ENCODE data around the gene MIA2.
A peak's percentile ranks its signal among the peaks of the same experiment; 100 is the strongest.
"Not testable (repeated sequence)": the region's sequence is repeated elsewhere in the genome, so short reads cannot be mapped to it uniquely, and the experiment has no call there.

MIA2 gene

GRCh38 chr14:39342768-39343167, 109.1 kb downstream of the MIA2 start:
- no peak for DNase-seq

GRCh38 chr14:39343614-39344013, 109.9 kb downstream of the MIA2 start:
- no peak for DNase-seq

DNA sequence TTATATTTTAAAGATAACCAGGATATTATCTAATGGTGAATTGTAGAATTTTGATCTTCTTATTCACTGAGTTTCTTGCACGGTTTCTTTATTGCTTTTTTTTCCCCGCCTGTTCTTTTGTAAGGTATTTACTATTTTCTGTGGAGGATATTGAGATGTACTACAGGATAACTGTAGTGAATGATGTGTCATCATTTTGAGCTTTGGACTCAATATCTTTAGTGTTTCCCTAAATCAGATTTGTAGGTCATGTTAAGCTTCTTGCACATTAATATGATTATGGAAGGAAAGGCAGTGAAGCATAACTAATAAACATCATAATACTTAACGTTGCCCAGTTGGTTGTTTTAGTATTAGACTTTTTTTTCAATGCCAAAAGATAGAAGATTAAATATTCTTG, 117.2 kb downstream of the MIA2 start:
- DNase-seq: no peak

GRCh38 chr14:39351708-39352107, 118.0 kb downstream of the MIA2 start:
- DNase-seq: no peak

- not testable (repeated sequence) for DNase-seq
These were observed 125.4 kb downstream of the MIA2 start for GRCh38 chr14:39359069-39359468.

- no peak for DNase-seq
These were observed 126.6 kb downstream of the MIA2 start for GRCh38 chr14:39360316-39360715.

- not testable (repeated sequence) for DNase-seq
These were observed 127.8 kb downstream of the MIA2 start for GRCh38 chr14:39361556-39361955.

DNA sequence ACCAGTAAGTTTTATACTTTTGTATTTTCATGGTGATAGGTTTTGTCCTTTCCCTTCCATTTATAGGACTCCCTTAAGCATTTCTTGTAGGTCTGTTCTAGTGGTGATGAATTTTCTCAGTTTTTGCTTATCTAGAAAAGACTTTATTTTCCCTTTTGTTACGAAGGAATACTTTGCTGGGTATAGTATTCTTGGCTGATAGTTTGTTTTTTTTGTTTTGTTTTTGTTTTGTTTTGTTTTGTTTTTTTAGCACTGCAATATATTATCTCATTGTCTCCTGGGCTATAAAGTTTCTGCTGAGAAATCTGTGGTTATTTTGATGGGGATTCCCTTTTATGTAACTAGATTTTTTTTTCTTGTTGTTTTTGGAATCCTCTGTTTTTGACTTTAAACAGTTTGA, 130.8 kb downstream of the MIA2 start:
- DNase-seq: no peak

DNA sequence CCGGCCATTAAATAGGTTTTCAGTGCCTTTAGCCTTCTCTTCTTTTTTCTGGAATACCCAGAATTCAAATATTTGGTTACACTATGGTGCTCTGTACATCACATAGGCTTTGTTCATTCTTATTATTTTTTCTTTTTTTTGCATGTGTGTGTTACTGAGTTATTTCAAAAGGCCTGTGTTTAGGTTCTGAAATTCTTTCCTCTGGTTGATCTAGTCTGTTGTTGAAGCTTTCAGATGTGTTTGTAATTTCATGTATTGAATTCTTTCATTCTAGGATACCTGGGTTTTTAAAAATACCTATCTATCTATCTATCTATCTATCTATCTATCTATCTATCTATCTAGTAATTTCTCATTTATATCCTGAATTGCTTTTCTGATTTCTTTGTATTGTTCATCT, 131.6 kb downstream of the MIA2 start:
- DNase-seq: no peak

DNA sequence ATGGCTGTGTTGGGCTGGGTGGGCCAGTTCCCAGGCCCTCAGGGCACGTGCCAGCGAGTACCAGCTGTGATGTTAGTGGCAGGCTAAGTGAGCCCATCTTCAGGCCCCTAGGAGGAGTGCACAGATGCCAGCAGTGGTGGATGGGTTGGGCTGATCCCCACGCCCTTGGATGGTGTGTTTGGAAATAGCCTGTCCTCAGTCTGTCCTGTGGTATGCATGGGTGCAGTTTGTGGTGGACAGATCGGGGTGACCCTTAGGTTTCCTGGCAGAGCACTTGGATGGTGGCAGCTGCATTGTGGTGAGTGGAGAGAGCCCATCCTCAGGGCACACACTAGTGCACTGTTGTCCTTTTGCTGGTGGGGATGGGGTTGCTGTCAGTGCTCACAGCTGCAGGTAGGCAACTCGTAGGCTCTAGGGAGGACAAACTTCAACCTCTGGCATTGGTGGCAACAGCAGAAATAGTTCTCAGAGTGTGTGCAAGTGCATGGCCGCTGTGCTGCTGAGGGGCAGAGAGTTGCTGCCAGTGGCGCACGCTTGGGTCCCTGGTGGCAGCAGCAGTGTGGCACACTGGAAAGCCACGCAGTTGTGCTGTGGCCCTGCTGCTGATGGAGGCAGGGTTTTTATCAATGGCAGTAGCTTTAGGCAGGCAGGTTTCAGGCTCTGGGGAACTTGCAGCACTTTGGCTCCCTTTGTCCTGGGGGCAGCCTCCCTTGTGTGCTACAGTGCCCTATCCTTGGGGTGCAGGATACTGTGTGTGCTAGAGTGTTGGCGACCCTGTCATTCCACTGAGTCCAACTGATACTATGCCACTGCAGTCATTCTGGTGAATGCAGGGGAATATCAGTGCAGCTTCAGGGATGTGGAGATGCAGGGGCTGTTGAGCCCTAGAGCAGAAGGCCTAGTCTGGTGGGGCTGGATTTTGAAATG, 133.0 kb downstream of the MIA2 start:
- no peak for DNase-seq

DNA sequence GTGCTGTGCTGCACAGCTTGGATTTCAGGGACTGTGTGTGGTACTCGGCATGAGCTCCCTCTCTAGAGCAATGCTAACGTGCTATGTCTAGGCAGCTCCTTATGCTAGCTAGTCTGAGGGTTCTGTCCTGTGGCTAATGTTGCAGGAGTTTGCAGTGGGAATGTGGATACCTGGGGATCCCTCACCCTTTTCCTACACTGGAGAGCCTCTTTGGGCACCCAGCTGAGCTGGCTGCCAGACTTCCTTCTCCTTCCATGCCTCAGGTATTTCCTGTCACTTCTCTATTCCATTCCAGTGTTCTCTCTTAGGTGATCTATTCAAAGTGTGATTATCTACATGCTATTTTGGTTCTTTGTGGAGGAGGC, 133.7 kb downstream of the MIA2 start:
- no peak for DNase-seq

GRCh38 chr14:39368261-39368959, 134.7 kb downstream of the MIA2 start:
- DNase-seq: peak; percentile 32 to 39 (median 34)

GRCh38 chr14:39369029-39369428, 135.3 kb downstream of the MIA2 start:
- no peak for DNase-seq

DNA sequence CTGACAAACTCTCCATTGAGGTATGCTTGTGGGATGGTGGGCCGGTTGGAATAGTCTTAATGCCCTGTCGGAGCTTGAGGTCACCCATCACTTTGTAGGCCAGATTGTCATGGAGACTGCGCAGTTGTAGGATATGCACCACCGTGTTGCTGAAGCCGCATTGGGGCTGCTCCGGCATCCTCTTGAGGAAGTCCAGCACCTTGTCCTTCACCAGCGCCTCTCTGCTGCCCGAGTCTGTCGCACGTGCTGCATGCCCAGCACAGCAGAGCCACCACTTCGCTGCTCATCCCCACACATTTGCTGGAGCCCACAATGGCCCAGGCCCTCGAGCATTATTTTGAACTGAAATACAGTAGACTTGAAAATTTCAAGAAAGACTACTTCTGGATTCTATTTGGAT, 136.7 kb downstream of the MIA2 start:
- DNase-seq: no peak

GRCh38 chr14:39372656-39373055, 138.9 kb downstream of the MIA2 start:
- no peak for DNase-seq

DNA sequence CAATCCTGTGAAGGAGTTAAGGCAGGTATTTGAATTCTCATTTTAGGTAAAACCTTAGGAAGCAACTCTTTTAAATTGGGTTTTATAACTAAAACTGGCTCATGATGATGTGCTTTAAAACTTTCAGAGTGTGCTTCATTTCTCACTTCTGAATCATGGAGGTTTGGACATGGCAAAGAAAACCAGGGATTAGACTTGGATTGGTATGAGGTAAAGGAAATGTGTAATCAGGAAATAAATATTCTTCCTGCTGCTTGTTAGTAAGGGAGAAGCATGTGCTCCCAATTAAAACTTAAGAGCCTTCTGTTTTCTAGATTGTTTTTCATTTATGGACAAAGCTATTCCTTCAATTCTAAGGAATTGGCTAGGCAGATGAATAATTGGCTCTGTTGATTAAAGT, 141.1 kb downstream of the MIA2 start:
- no peak for DNase-seq

GRCh38 chr14:39376667-39377403, 143.1 kb downstream of the MIA2 start:
- no peak for DNase-seq

DNA sequence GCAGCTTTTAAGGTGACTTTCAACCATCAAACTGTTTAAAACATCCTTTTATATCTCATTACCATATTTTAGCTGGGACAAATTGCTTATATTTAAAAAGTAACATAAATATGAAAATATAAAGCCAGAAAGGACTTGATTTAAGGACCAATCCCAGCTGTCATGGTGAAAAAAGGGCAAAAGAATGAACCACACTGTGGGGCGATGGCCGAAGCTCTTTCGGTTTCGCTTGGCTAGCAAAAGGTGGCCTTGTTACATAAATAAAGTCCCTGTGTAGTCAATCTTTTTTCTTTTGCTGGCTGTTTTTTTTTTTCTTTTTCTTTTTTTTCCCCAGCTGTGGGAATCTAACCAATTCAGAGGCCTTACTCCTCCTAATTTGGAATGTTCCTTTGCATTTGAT, 147.7 kb downstream of the MIA2 start:
- DNase-seq: no peak

GRCh38 chr14:39382463-39382862, 148.7 kb downstream of the MIA2 start:
- DNase-seq: no peak

DNA sequence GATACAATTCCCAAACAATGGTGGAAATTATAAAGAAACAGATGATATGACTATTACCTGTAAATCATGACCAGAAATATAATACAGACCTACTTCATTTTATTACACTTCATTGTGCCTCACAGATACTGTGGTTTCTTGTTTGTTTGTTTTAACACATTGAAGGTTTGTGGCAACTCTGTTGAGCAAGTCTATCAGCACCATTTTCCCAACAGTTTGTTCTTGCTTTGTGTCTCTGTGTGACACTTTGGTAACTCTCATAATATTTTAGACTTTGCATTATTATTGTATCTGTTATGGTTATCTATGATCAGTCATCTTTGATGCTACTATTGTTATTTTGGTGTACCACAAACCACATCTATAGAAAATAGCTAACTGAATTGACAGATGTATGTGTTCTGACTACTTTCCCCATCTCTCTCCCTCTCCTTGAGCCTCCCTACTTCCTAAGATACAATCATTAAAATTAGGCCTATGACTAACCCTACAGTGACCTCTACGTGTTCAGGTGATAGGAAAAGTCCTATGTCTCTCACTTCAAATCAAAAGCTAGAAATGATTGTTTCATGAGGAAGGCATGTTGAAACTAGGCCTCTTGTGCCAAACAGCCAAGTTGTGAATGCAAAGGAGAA, 149.4 kb downstream of the MIA2 start:
- DNase-seq: no peak

DNA sequence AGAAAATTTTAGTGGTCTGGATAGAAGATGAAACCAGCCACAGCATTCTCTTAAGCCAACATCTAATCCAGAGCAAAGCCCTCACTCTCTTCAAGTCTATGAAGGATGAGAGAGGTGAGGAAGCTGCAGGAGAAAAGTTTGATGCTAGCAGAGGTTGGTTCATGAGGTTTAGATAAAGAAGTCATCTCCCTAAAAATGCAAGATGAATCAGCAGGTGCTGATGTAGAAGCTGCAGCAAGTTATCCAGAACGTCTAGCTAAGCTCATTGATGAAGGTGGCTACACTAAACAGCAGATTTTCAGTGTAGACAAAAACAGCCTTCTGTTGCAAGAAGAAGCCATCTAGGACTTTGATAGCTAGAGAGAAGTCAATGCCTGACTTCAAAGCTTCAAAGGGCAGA, 150.0 kb downstream of the MIA2 start:
- DNase-seq: no peak

DNA sequence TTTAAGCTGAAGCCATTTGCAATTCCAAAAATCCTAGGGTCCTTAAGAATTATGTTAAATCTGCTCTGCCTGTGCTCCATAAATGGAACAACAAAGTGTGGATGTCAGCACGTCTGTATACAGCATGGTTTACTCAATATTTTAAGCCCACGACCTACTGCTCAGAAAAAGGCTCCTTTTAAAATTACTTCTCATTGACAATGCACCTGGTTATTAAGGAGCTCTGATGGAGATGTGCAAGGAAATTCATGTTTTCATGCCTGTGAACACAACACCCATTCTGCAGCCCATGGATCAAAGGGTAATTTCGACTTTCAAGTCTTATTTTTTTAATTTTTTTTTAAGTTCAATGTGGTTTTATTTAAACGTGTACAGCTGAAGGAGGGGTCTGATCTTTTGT, 150.5 kb downstream of the MIA2 start:
- DNase-seq: no peak

DNA sequence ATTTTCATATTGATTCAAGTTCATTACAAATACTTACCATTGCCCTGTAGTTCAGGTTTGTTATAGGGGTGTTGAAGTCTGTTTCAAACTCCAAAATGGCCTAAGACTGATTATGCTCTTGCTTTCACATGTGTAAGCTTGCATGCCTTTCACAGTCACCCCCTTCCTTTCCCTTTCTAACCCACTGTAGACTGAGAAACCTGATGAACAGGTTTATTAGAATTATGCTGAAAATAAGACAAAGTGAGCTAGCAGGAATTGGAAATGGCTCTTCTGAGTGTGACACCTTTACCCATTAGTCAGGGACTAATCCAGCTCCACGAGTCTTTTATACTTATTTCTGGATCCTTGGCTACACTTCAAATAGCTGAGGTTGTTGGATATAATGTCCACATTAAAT, 159.6 kb downstream of the MIA2 start:
- DNase-seq: no peak
